GM19351 (cell line): ENCODE results near the gene GID8.
"Not testable (repeated sequence)": the region's sequence is repeated elsewhere in the genome, so short reads cannot be mapped to it uniquely, and the experiment has no call there.

Experiments used
- ATAC-seq: cut with Tn5 transposase; IDR thresholded peaks from one replicate; pipeline ENCODE4 v1.9.1; 2021; ENCODE audit warnings: mild to moderate bottlenecking, moderate library complexity; ENCODE audit not compliant: unreplicated experiment

The GID8 gene

GRCh38 chr20:62921119-62921687 is 16.7 kb upstream of the GID8 start:
- ATAC-seq, result no peak

- ATAC-seq, result no peak
Measured at GRCh38 chr20:62922451-62922921, 15.5 kb upstream of the GID8 start.

GRCh38 chr20:62923059-62923668 is 14.8 kb upstream of the GID8 start:
- ATAC-seq, result not testable (repeated sequence)

GRCh38 chr20:62923669-62924441 is 14.1 kb upstream of the GID8 start:
- ATAC-seq, result no peak

GRCh38 chr20:62924442-62925075 is 13.4 kb upstream of the GID8 start:
- ATAC-seq, result no peak

- ATAC-seq, result no peak
Measured at GRCh38 chr20:62925076-62925419, 12.9 kb upstream of the GID8 start.

- peak; percentile 12 for ATAC-seq
Measured at GRCh38 chr20:62925420-62926228, 12.3 kb upstream of the GID8 start.

- peak; percentile 72 for ATAC-seq
Measured at GRCh38 chr20:62926229-62927127, 11.5 kb upstream of the GID8 start, which contains the start of gene DIDO1. TSS of gene DIDO1 (minus strand) at chr20:62926505.

- no peak for ATAC-seq
Measured at GRCh38 chr20:62927128-62927705, 10.7 kb upstream of the GID8 start.

GRCh38 chr20:62928246-62928939 is 9.6 kb upstream of the GID8 start:
- ATAC-seq, result no peak

- no peak for ATAC-seq
Measured at GRCh38 chr20:62929051-62929538, 8.9 kb upstream of the GID8 start.

- no peak for ATAC-seq
Measured at GRCh38 chr20:62931464-62931863, 6.5 kb upstream of the GID8 start.

- no peak for ATAC-seq
Measured at GRCh38 chr20:62933966-62934365, 4.0 kb upstream of the GID8 start.

GRCh38 chr20:62935204-62935967 is 2.6 kb upstream of the GID8 start:
- ATAC-seq, result no peak

GRCh38 chr20:62935968-62936585 is 1.9 kb upstream of the GID8 start:
- ATAC-seq, result no peak

- ATAC-seq, result peak; percentile 69
Measured at GRCh38 chr20:62937268-62938104, 461 bp upstream of the GID8 start.

- ATAC-seq, result no peak
Measured at GRCh38 chr20:62940875-62941274, 2.9 kb downstream of the GID8 start.
